ENCODE results near the gene GET3.
"Not testable (repeated sequence)": the region's sequence is repeated elsewhere in the genome, so short reads cannot be mapped to it uniquely, and the experiment has no call there.

GRCh38 chr19:12712077-12712476, 25.2 kb upstream of the GET3 start:
- not testable (repeated sequence) for TF ChIP-seq CTCF, POLR2A, EP300 (IDR thresholded peaks at IDR 0.05)

Measured in ovary (tissue), 3 donors.